Tibial nerve (tissue), 4 donors: ENCODE data around the gene TTC39C. TPM values are rescaled to one million over a fixed set of nuclear protein-coding genes. Genes with fewer than 3 reads are reported as not detected.

ENCODE experiments used
- DNase-seq, 2 donors: peaks; one replicate each; pipeline ENCODE4 v3.0.0-alpha.2; 2019; ENCODE audit warnings: low spot score in 2 of 2
- H3K27ac ChIP-seq, 4 donors: fragments of 200-600 bp; sonication (generic) in 3 of 4; one replicate each; pipeline ENCODE4 v1.5.1; 2017 to 2019; ENCODE audit warnings: mild to moderate bottlenecking in 1 of 4
- H3K27me3 ChIP-seq, 2 donors: fragments of 200-600 bp; sonication (generic) in 1 of 2; one replicate each; pipeline versions ENCODE4 v1.5.1 to v1.6.0; 2017 to 2019
- H3K36me3 ChIP-seq, 3 donors: fragments of 200-600 bp; sonication (generic); one replicate each; pipeline ENCODE4 v1.5.1; 2018 to 2019
- H3K4me1 ChIP-seq, 4 donors: fragments of 200-600 bp; sonication (generic) in 3 of 4; one replicate each; pipeline ENCODE4 v1.5.1; 2017 to 2019
- H3K4me3 ChIP-seq, 4 donors: fragments of 200-600 bp; sonication (generic) in 3 of 4; one replicate each; pipeline ENCODE4 v1.5.1; 2017 to 2019; ENCODE audit warnings: mild to moderate bottlenecking in 1 of 4, moderate library complexity in 1 of 4
- H3K9me3 ChIP-seq, 4 donors: fragments of 200-600 bp; sonication (generic) in 3 of 4; one replicate each; pipeline ENCODE4 v1.5.1; 2017 to 2019
- EP300 ChIP-seq, 2 donors: sonication (generic); formaldehyde crosslinking; IDR thresholded peaks; one replicate each; pipeline ENCODE4 v1.6.1; 2017; ENCODE audit warnings: antibody characterized with exemption in 2 of 2, mild to moderate bottlenecking in 1 of 2
- POLR2A ChIP-seq, 2 donors: fragments of 450-650 bp; IDR thresholded peaks; one replicate each; pipeline ENCODE4 v1.6.1; 2017; ENCODE audit warnings: antibody characterized with exemption in 2 of 2, mild to moderate bottlenecking in 2 of 2, moderate library complexity in 2 of 2
- WGBS, 2 donors: methylation state at CpG; one replicate each; pipeline ENCODE4 v1.1.5; 2018; 5-methylcytosine and 5-hydroxymethylcytosine counted together
- total RNA-seq, 4 donors: library from RNA; depleted of rRNA; stranded (reverse); fragments of >200 nt; gene quantifications; one replicate each; pipeline ENCODE4 v1.1.0, GENCODE V29; 2016
- TF ChIP-seq, protein P1 (sequence below), 5 experiments: fragments of 200-600 bp in 3 of 5; fragments of 450-650 bp in 2 of 5; sonication (generic) in 3 of 5; IDR thresholded peaks; one replicate each; pipeline ENCODE4 v1.5.1; 2016 to 2019; ENCODE audit warnings: antibody characterized with exemption in 5 of 5, mild to moderate bottlenecking in 3 of 5, moderate library complexity in 2 of 5

TTC39C gene
- total RNA-seq, 4 donors from 2014 or later = 22.6 to 35.1 (median 29.3) TPM

- Histone ChIP-seq H3K27ac (no peak overlapping the region), H3K36me3 (no peaks in the 10 kb centered on the region), H3K27me3 (no peaks in the 10 kb centered on the region), H3K4me1 (no peaks in the 10 kb centered on the region), H3K9me3 (no peaks in the 10 kb centered on the region), H3K4me3 (no peak overlapping the region)
- TF ChIP-seq, protein P1, sequence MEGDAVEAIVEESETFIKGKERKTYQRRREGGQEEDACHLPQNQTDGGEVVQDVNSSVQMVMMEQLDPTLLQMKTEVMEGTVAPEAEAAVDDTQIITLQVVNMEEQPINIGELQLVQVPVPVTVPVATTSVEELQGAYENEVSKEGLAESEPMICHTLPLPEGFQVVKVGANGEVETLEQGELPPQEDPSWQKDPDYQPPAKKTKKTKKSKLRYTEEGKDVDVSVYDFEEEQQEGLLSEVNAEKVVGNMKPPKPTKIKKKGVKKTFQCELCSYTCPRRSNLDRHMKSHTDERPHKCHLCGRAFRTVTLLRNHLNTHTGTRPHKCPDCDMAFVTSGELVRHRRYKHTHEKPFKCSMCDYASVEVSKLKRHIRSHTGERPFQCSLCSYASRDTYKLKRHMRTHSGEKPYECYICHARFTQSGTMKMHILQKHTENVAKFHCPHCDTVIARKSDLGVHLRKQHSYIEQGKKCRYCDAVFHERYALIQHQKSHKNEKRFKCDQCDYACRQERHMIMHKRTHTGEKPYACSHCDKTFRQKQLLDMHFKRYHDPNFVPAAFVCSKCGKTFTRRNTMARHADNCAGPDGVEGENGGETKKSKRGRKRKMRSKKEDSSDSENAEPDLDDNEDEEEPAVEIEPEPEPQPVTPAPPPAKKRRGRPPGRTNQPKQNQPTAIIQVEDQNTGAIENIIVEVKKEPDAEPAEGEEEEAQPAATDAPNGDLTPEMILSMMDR (IDR thresholded peaks at IDR 0.05) = no peak
- TF ChIP-seq EP300 (IDR thresholded peaks at IDR 0.05) = no peak
- TF ChIP-seq POLR2A (IDR thresholded peaks at IDR 0.05) = no peak
- WGBS, 2 donors = 83 to 87% methylated on average over 2 of the region's 2 CpGs
- DNase-seq = no peak
Measured at GRCh38 chr18:24003903-24004640, 10.5 kb upstream of the TTC39C start.

DNA sequence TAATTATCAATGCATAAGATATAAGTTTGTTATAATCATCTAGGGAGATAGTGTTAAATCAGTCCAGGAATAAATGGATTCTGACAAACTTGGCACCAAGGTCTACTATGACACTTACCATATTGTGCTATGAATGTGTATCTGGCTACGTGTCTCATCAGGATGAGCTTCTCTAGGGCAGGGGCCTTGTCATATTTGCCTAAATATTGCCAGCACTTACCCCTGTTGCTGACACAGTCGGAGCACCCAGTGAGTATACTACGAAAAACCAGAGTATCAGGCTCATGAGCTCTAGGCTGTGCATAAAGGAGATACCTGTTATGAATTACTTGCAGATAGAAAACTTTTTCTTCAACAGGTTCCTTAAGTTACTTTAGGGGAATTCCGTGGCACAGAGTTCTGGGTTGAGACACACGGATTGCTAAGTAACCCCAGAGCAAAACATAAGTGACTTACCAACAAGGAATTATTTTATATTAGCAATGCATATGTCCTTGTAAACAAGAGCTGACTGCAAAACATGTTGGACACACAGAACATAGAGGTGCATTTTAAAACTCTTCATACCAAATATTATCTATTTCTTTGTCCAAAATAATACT is 7.7 kb upstream of the TTC39C start:
- 86 to 90% methylated on average over 5 of the region's 5 CpGs for WGBS, 2 donors
- Histone ChIP-seq H3K27me3 (no peaks in the 10 kb centered on the region), H3K4me3 (no peak overlapping the region), H3K9me3 (no peaks in the 10 kb centered on the region), H3K4me1 (no peaks in the 10 kb centered on the region), H3K36me3 (no peaks in the 10 kb centered on the region), H3K27ac (no peak overlapping the region)
- no peak for TF ChIP-seq POLR2A (IDR thresholded peaks at IDR 0.05)
- TF ChIP-seq, protein P1 (IDR thresholded peaks at IDR 0.05) = no peak
- TF ChIP-seq EP300 (IDR thresholded peaks at IDR 0.05) = no peak
- no peak for DNase-seq

GRCh38 chr18:24009246-24009645 is 5.3 kb upstream of the TTC39C start:
- H3K27me3 ChIP-seq = no peaks in the 10 kb centered on the region
- peaks cover 0 to 11% (median 0%) of the 10 kb centered on the region in 4 donors for H3K4me1 ChIP-seq
- no peak overlapping the region for H3K4me3 ChIP-seq
- 69 to 74% methylated on average over 1 of the region's 1 CpG for WGBS, 2 donors
- no peak for TF ChIP-seq EP300 (IDR thresholded peaks at IDR 0.05)
- TF ChIP-seq, protein P1 (IDR thresholded peaks at IDR 0.05) = no peak
- no peak for TF ChIP-seq POLR2A (IDR thresholded peaks at IDR 0.05)
- no peaks in the 10 kb centered on the region for H3K9me3 ChIP-seq
- no peak overlapping the region for H3K27ac ChIP-seq
- H3K36me3 ChIP-seq = no peaks in the 10 kb centered on the region
- DNase-seq = no peak

DNA sequence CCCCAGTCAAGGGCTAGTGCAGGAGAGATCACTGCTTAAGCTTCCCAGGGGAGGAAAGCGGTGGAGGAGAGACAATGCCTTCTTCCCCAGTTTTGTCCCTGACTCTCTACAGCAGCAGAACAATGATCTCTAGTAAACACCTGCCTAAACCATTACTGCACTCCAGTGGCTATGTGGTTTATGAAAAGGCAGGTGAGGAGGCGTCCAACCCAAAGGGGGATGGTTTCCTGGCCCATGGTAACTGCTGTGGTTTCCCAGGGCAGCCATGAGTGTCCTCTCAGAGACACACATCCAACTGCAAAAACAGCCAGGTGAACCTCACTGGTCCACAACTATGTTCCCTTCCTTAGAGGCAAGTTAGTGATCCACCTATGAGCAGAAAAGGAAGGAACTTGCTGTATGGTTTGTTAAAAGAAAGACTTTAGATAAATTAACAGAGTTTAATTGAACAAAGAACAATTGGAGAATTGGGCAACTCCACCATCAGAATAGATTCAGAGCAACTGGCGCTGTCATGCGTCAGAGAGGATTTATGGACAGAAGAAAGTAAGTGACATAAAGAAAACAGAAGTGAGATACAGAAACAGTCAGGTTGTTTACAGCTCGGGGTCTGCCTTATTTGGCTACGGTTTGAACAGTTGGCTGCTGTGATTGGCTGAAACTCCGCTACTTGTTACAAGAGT is 4.8 kb upstream of the TTC39C start:
- Histone ChIP-seq H3K27me3 (no peaks in the 10 kb centered on the region), H3K36me3 (no peaks in the 10 kb centered on the region), H3K4me3 (no peak overlapping the region), H3K4me1 (peaks cover 0 to 11% (median 0%) of the 10 kb centered on the region in 4 donors), H3K9me3 (no peaks in the 10 kb centered on the region), H3K27ac (no peak overlapping the region)
- no peak for DNase-seq
- TF ChIP-seq, protein P1 (IDR thresholded peaks at IDR 0.05) = no peak
- TF ChIP-seq EP300 (IDR thresholded peaks at IDR 0.05) (no peak), POLR2A (IDR thresholded peaks at IDR 0.05) (no peak)
- 70 to 74% methylated on average over 7 of the region's 7 CpGs for WGBS, 2 donors

DNA sequence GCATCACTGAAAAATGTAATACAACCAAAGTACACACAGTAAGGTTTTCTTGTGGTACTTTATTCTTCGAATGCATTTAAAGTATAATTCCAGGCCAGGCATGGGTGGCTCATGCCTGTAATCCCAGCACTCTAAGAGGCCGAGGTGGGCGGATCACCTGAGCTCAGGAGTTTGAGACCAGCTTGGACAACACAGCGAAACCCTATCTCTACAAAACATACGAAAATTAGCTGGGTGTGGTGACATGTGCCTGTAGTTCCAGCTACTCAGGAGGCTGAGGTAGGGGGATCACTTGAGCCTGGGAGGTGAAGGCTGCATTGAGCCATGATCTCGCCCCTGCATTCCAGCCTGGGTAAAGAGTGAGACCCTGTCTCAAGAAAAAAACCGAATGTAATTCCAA is 3.9 kb upstream of the TTC39C start:
- WGBS, 2 donors = 83 to 91% methylated on average over 7 of the region's 7 CpGs
- no peaks in the 10 kb centered on the region for H3K36me3 ChIP-seq
- no peak for TF ChIP-seq EP300 (IDR thresholded peaks at IDR 0.05)
- TF ChIP-seq POLR2A (IDR thresholded peaks at IDR 0.05) = no peak
- TF ChIP-seq, protein P1 (IDR thresholded peaks at IDR 0.05) = no peak
- DNase-seq = no peak
- H3K4me1 ChIP-seq = peaks cover 0 to 13% (median 0%) of the 10 kb centered on the region in 4 donors
- no peak overlapping the region for H3K27ac ChIP-seq
- no peaks in the 10 kb centered on the region for H3K27me3 ChIP-seq
- H3K4me3 ChIP-seq = no peak overlapping the region
- H3K9me3 ChIP-seq = no peaks in the 10 kb centered on the region
